Stimulated activated CD4-positive, alpha-beta T cell treated with anti-CD3 and anti-CD28 coated beads, Interleukin-1b, Interleukin-23, amount 100 ng/mL, for 24 hours (primary cell): Measurements from ENCODE around the gene DHDH.
"Not testable (repeated sequence)": the region's sequence is repeated elsewhere in the genome, so short reads cannot be mapped to it uniquely, and the experiment has no call there.

Experiments
- DNase-seq, 4 experiments: peaks; one replicate each; pipeline ENCODE4 v3.0.0-alpha.2; 2020; ENCODE audit warnings: low read depth in 4 of 4, low spot score in 1 of 4

The DHDH gene

DNA sequence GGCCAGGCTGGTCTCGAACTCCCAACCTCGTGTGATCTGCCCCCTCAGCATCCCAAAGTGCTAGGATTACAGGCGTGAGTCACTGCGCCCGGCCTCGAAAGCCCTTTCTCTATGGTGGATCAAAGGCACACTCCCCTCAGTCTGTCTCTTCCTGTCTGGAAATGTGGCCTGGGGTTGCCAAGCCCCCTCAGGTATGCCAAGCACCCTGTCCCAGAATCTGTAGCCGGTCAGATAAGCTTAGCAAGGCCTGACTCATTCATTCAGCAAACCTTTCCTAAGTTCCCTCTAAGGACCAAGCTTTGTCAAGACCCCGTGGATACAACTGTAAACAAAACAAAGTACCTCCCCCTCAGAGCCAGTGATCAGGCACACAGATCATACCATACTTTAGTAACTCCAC is 19.3 kb upstream of the DHDH start:
- DNase-seq, result no peak

DNA sequence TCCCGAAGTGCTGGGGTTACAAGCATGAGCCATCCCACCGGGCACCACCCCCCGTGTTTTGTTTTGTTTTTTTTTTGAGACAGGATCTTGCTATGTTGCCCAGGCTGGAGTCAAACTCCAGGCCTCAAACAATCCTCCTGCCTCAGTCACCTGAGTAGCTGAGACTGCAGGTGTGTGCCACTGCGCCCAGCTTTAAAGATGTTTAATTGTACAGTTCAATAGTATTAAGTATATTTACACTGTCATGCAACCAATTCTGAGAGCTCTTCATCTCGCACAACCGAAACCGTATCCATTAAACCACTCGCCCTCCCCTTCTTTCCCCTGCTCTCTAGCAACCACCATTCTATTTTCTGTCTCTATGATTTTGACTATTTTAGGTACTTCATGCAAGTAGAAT is 17.7 kb upstream of the DHDH start:
- no peak for DNase-seq

DNA sequence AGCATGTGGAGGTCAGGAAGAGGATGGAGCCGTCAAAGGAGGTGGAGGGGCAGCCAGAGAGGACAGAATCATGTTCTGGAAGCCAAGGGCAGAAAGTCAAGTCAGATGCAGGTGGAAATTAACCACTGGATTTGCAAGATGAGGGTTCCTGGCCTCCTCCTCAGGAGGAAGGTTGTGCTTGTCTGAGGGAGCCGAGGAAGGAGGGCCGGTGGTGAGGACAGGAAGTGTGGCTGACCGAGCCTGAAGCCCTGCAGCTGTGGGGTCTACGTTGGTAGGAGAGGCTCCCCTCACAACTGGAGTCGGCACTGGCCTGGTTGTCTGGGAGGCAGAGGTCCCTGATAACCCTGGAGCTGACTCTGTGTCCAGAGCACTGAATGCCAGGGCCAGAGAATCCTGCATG is 15.4 kb upstream of the DHDH start:
- no peak for DNase-seq

DNA sequence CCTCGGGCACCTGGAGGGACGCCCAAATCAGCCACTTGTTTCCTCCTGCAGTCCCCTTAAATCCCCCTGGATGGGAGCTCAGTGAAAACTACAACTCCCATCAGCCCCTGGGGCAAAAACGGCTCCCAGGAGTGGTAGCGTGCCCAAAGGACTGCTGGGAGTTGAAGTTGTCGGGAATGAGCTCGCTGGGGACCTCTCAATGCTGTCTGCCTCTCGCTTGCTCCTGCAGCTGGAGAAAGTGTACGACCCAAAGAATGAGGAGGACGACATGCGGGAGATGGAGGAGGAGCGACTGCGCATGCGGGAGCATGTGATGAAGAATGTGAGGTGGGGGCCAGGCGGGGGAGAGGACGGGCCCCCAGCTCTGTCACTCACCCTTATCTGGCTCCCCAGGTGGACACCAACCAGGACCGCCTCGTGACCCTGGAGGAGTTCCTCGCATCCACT is 14.7 kb upstream of the DHDH start:
- no peak for DNase-seq

DNA sequence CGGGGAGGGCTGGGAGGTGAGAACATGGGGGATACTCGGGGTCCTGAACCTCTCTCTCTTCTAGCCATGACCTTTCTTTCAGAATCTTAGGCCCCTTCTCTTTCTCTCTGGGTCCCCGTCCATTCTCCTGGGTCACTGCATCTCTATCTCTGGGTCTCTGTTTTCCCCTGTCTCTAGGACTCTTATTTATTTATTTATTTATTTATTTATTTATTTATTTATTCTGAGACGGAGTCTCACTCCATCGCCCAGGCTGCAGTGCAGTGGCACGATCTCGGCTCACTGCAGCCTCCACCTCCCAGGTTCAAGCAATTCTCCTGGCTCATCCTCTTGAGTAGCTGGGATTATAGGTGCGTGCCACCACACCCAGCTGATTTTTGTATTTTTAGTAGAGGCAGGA is 14.2 kb upstream of the DHDH start:
- DNase-seq, result not testable (repeated sequence)

DNA sequence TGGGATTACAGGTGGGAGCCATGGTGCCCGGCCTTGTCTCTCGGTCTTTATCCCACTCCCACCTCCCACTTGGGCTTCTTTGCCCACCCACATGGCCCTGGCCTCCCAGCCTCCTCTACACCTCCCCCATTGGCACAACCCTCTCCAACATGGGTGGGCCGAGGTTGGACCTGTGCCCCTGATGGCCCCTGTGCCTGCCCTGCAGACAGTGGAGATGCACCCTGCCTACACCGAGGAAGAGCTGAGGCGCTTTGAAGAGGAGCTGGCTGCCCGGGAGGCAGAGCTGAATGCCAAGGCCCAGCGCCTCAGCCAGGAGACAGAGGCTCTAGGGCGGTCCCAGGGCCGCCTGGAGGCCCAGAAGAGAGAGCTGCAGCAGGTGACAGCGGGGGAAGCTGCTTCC is 12.6 kb upstream of the DHDH start:
- no peak for DNase-seq

DNA sequence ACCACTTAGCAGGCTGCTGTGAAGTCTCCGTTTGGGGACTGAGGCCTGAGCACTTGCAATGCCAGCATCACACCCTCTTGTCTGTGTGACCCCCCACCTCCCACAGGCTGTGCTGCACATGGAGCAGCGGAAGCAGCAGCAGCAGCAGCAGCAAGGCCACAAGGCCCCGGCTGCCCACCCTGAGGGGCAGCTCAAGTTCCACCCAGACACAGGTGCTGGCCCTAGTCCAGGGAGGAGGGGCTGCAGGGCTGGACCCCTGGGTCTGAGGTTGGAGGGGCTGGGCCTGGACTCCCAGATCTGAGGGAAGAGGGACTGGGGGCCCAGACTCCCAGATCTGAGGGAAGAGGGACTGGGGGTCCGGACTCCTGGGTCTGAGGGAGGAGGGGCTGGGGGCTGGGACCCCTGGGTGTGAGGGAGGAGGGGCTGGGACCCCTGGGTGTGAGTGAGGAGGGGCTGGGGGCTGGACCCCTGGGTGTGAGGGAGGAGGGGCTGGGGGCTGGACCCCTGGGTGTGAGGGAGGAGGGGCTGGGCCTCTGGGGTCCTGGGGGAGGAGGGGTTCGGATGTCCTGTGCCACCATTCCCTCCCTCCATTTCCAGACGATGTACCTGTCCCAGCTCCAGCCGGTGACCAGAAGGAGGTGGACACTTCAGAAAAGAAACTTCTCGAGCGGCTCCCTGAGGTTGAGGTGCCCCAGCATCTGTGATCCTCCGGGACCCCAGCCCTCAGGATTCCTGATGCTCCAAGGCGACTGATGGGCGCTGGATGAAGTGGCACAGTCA is 11.6 kb upstream of the DHDH start:
- DNase-seq, result no peak

DNA sequence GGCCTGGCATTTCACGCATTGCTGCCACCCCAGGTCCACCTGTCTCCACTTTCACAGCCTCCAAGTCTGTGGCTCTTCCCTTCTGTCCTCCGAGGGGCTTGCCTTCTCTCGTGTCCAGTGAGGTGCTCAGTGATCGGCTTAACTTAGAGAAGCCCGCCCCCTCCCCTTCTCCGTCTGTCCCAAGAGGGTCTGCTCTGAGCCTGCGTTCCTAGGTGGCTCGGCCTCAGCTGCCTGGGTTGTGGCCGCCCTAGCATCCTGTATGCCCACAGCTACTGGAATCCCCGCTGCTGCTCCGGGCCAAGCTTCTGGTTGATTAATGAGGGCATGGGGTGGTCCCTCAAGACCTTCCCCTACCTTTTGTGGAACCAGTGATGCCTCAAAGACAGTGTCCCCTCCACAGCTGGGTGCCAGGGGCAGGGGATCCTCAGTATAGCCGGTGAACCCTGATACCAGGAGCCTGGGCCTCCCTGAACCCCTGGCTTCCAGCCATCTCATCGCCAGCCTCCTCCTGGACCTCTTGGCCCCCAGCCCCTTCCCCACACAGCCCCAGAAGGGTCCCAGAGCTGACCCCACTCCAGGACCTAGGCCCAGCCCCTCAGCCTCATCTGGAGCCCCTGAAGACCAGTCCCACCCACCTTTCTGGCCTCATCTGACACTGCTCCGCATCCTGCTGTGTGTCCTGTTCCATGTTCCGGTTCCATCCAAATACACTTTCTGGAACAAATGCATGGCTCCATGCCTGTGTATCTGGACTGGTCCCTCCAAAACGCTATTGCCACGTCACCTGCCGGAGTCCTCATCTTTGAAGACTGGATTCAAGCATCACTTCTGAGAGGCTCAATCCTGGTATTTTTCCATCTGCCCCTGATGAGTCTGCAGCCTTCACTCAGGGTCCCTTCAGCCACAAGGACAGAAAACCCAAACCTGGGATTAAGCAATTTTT is 10.7 kb upstream of the DHDH start:
- DNase-seq, result no peak

DNA sequence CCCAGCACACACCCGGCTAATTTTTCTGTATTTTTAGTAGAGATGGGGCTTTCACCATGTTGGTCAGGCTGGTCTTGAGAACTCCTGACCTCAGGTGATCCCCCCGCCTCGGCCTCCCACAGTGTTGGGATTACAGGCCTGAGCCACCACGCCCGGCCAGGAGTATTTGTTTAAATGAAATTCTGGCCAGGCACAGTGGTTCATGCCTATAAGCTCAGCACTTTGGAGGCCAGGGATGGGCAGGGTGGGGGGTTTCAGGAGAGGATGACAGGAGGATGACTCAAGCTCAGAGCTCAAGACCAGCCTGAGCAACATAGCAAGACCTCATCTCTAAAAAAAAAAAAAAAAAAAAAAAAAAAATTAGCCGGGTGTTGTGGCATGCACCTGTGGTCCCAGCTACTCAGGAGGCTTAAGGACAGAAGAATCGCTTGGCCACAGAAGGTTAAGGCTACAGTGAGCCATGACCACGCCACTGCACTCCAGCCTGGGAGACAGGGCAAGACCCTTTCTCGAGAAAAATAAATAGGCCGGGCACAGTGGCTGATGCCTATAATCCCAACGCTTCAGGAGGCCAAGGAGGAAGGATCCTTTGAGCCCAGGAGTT is 8.2 kb upstream of the DHDH start:
- no peak for DNase-seq

DNA sequence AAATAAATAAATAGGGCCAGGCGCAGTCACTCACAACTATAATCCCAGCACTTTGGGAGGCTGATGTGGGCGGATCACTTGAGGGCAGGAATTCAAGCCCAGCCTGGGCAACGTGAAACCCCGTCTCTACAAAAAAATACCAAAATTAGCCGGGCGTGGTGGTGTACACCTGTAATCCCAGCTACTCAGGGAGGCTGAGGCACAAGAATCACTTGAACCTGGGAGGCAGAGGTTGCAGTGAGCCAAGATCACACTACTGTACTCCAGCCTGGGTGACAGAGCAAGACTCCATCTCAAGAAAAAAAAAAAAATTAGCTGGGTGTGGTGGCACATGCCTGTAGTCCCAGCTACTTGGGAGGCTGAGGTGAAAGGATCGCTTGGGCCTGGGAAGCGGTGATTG is 7.6 kb upstream of the DHDH start:
- not testable (repeated sequence) for DNase-seq

DNA sequence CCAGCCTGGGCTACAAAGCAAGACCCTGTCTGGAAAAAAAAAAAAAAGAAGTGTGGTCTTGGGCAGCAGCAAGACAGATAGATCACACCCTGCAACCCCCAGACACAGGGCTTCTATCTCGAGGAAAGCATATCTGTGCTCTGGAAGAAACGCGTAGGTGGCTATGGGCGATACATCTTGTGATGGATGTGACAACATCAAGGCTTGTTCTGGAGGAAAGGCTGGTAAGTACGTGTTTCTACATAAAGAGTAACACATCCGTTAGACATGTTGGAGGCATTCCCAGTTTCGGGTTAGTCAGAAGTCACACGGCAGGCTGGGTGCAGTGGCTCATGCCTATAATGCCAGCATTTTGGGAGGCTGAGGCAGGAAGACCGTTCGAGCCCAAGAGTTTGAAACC is 6.6 kb upstream of the DHDH start:
- DNase-seq, result no peak

DNA sequence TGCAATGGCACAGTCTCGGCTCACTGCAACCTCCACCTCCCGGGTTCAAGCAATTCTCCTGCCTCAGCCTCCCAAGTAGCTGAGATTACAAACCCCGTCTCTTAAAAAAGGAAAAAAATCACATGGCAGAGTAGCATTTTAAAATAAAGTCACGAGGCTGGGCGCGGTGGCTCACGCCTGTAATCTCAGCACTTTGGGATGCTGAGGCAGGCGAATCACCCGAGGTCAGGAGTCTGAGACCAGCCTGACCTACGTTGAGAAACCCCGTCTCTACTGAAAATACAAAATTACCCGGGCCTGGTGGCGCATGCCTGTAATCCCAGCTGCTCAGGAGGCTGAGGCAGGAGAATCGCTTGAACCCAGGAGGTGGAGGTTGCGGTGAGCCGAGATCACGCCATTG is 5.8 kb upstream of the DHDH start:
- not testable (repeated sequence) for DNase-seq

DNA sequence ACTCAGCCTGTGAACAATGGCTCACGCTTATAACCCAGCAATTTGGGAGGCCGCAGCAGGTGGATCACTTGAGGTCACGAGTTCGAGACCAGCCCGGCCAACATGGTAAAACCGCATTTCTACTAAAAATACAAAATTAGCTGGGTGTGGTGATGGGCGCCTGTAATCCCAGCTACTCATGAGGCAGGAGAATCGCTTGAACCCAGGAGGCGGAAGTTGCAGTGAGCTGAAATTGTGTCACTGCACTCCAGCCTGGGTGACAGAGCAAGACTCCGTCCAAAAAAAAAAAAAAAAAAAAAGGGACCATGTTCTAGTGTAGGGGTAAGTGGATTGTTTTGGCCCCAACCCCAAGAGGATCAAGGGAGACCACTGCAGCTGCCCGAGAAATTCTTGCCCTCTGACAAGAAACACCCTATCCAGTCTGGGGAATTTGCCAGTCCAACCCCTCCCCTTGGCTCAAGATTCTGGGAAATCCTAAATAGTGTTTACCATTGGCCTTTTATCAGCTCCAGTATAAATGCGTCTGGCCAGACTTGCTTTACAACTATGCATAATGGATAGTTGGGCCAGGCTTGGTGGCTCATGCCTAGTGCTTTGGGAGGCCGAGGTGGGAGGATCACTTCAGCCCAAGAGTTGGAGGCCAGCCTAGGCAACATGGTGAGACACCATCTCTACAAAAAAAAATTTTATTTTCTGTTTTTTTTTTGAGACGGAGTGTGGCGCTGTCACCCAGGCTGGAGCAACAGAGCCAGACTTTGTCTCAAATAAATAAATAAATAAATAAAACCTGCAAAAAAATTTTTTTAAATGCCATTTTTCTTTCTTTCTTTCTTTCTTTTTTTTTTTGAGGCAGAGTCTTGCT is 5.1 kb upstream of the DHDH start:
- DNase-seq, result no peak

DNA sequence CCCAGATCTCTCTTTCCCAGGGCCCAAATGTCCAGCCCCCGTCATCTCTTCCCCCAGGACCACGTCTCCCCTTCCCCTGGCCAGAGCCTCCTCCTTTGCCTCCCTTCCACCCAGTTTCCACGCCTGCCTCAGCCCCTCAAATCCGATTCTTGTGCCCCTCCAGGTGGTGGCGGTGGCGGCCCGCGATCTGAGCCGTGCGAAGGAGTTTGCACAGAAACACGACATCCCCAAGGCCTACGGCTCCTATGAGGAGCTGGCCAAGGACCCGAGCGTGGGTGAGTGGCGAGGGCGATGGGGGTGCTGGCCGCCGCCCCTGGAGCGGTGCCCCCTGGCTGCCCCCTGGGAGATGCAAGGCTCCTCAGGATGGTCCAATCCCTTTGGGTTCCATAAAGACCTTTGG is 1.3 kb downstream of the DHDH start:
- DNase-seq, result no peak

DNA sequence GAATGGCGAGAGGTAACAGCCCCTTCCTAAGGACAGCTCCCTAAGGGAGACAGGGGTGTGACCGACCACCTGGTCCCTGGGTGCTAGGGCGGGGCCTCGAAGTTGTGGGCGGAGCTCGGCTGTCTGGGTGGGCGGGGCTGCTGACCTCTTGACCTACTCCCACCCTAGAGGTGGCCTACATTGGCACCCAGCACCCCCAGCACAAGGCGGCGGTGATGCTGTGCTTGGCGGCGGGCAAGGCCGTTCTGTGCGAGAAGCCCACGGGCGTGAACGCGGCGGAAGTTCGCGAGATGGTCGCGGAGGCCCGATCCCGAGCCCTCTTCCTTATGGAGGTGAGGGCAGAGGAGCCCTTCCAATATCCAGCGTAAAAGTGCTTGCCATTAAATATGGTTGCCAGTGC is 2.4 kb downstream of the DHDH start:
- no peak for DNase-seq

DNA sequence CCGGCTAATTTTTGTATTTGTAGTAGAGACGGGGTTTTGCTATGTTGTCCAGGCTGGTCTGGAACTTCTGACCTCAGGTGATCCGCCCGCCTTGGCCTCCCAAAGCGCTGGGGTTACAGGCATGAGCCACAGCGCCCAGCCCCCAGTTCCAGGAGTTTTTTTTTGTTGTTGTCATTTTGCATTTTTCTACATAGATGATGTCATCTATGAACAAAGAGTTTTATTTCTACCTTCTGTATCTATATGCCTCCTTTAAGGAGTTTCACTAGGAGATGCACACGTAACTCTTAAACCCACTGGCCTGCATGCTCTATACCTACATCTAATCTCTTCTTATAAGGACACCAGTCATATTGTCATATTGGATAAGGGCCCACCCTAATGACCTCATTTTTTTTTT is 4.8 kb downstream of the DHDH start:
- no peak for DNase-seq

DNA sequence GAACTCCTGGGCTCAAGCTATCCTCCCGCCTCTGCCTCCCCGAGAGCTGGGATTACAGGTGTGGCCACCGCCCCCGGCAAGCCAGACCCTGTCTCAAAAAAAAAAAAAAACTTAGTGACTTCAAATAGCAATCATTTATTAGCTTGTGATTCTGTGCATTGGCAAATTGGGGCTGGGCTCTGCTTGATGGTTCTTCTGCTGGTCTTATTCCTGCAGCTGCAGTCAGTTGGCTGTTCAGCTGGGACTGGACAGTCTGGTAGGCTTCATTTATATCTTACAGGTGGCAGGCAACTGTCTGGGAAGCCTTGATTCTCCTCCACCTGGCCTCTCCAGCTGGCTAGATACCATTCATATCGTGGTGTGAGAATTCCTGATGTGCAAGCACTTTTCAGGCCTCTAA is 7.4 kb downstream of the DHDH start:
- DNase-seq, result no peak

DNA sequence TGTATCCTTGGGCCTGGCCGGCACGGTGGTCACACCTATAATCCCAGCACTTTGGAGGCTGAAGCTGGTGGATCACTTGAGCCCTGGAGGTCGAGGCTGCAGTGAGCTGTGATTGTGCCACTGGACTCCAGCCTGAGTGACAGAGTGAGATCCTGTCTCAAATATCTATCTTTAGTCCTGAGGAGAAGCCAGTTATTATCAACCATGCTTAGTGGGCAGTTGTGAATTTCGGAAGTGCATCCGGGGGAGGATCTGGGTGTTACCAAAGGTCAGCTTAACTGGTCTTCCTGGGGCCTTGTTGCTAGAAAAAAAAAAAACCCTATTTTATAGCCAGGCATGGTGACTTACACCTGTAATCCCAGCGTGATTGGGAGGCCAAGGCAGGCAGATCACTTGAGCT is 9.6 kb downstream of the DHDH start:
- DNase-seq, result no peak

DNA sequence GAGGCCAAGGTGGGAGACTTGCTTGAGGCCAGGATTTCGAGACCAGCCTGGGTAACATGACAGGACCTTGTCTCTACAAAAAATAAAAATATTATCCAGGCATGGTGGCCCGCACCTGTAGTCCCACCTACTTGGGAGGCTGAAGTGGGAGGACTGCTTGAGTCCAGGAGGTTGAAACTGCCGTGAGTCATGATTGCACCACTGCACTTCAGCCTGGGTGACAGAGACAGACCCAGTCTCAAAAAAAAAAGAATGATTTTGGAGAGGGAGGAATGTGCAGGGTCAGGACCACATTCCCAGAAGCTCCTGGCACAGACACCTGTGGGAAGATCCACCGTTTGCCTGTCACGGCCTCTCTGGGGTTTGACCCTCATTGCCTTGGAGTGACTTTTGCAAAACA is 11.9 kb downstream of the DHDH start:
- DNase-seq, result no peak

DNA sequence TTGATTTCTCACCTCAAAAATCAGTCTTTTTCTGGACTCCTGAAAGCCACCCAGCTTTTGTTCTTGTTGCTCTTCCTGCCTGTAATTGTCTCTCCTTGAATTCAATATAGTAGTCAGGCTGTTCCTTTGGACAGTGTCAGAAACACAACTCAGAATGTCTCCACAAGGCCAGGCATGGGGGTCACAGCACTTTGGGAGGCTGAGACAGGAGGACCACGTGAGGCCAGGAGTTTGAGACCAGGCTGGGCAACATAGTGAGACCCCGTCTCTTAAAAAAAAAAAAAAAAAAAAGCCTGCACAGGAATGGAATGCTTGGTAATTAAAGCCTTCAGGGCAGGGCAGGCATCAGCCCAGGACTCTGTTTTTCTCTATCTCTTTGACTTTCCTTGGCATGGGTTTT is 12.3 kb downstream of the DHDH start:
- no peak for DNase-seq
